Hepatocyte (in vitro differentiated cells): ENCODE results near the gene DMD.

Experiments
- CTCF ChIP-seq: fragments of 200-600 bp; sonication (generic); IDR thresholded peaks from 2 replicates; pipeline ENCODE4 v1.5.1; 2016; ENCODE audit warnings: antibody characterized with exemption, mild to moderate bottlenecking; ENCODE audit not compliant: poor library complexity
- EZH2 ChIP-seq: fragments of 200-600 bp; sonication (generic); IDR thresholded peaks from 2 replicates; pipeline ENCODE4 v1.6.1; 2016; ENCODE audit warnings: antibody characterized with exemption, mild to moderate bottlenecking, borderline replicate concordance
- EZH2phosphoT487 ChIP-seq: fragments of 200-600 bp; sonication (generic); IDR thresholded peaks from one replicate; pipeline ENCODE4 v1.6.1; 2018; ENCODE audit warnings: antibody characterized with exemption, mild to moderate bottlenecking, low read depth, moderate library complexity; ENCODE audit not compliant: unreplicated experiment, severe bottlenecking

- TF ChIP-seq CTCF (no peak), EZH2 (no peak), EZH2phosphoT487 (no peak)
Observed at GRCh38 chrX:31747411-31747810, 1463.9 kb downstream of the DMD start.
